Psoas muscle (tissue), 8 donors: Measurements from ENCODE around the gene HCRTR1. TPM values are rescaled to one million over a fixed set of nuclear protein-coding genes. Genes with fewer than 3 reads are reported as not detected.

Experiments used
- ATAC-seq, 4 donors: fragments of 200-7000 bp; cut with Tn5 transposase; one replicate each; pipeline ENCODE4 v1.9.1; 2020; ENCODE audit warnings: moderate library complexity in 3 of 4, mild to moderate bottlenecking in 2 of 4
- DNase-seq, 2 donors: peaks; one replicate each; pipeline ENCODE4 v3.0.0-alpha.2; 2020
- H3K27ac ChIP-seq: fragments of 200-600 bp; one replicate; pipeline ENCODE4 v1.8.0; 2022
- H3K27me3 ChIP-seq, 3 donors: fragments of 200-600 bp in 1 of 3; one replicate each; pipeline versions ENCODE4 v1.6.1 to v1.8.0; 2013 to 2022; ENCODE audit warnings: low read length in 2 of 3, mild to moderate bottlenecking in 2 of 3, moderate library complexity in 1 of 3; ENCODE audit not compliant: insufficient read depth in 3 of 3
- H3K36me3 ChIP-seq, 2 donors: fragments of 200-600 bp in 1 of 2; one replicate each; pipeline versions ENCODE4 v1.6.1 to v1.8.0; 2013 to 2022; ENCODE audit warnings: low read depth in 1 of 2, mild to moderate bottlenecking in 1 of 2, moderate library complexity in 1 of 2; ENCODE audit not compliant: insufficient read depth in 1 of 2
- H3K4me1 ChIP-seq: fragments of 200-600 bp; one replicate; pipeline ENCODE4 v1.8.0; 2022
- H3K4me3 ChIP-seq: fragments of 200-600 bp; one replicate; pipeline ENCODE4 v1.8.0; 2022; ENCODE audit warnings: mild to moderate bottlenecking
- H3K9me3 ChIP-seq: fragments of 200-600 bp; one replicate; pipeline ENCODE4 v1.8.0; 2022
- WGBS, 3 donors: extraction: QIAGEN DNeasy Blood & Tissue Kit; methylation state at CpG; one replicate each; pipeline versions ENCODE4 v1.1.6 to v1.1.7; 2013; 5-methylcytosine and 5-hydroxymethylcytosine counted together
- intact Hi-C, 2 donors: fragments of 100-400 bp; cut with DNase I; formaldehyde crosslinking; loops; one replicate each; pipeline versions ENCODE4 v1.11.0 to v1.14.2; 2022
- polyA plus RNA-seq, 3 donors: library from polyadenylated mRNA; stranded (reverse); fragments of 200-250 nt; gene quantifications; one replicate each; pipeline ENCODE4 v1.2.3, GENCODE V29; 2013
- total RNA-seq, 4 donors: library from RNA; stranded (reverse); fragmentation: NEBNext Ultra II Directional in 2 of 4; extraction: Animal tissue kit (Norgen Biotek cat#: 25700) in 2 of 4; gene quantifications; one replicate each; pipeline versions ENCODE4 v1.2.1 to v1.2.4, GENCODE V29; 2021 to 2023
- TF ChIP-seq, protein P1 (sequence below): fragments of 200-600 bp; IDR thresholded peaks from one replicate; pipeline ENCODE4 v1.8.0; 2022; ENCODE audit warnings: antibody characterized with exemption
- donor health status: healthy with polysubstance abuse.
- donor health status: DM: no; HTN: no; CAD: no; lungs with moderate emphysema.
- donor health status: Bipolar disorder and iron deficiency.
- donor health status: healthy.
- donor health status: DM: yes; HTN: yes; CAD: no.
- donor health status: DM: no; HTN: no; CAD: no.
- donor health status: DM: no; HTN: no; CAD: no.
- donor health status: DM: yes; HTN: yes; CAD: no.

Gene HCRTR1
- total and polyA plus RNA-seq, 7 donors: 0.12 to 1.2 (median 0.34) TPM; not detected in 1

GRCh38 chr1:31621847-31622730 lies 4.6 kb downstream of the HCRTR1 start:
- Histone ChIP-seq H3K9me3 (no peaks in the 10 kb centered on the region), H3K27ac (no peak overlapping the region), H3K4me1 (peaks cover 13% of the 10 kb centered on the region), H3K4me3 (no peak overlapping the region), H3K36me3 (no peaks in the 10 kb centered on the region), H3K27me3 (peaks cover 0 to 16% (median 5%) of the 10 kb centered on the region in 3 donors)
- intact Hi-C loops: no loop called here
- peak in 2 of 4 donors; percentile 22 for ATAC-seq
- 56 to 75% (median 66%) methylated on average over 15 of the region's 15 CpGs for WGBS, 3 donors
- DNase-seq: no peak
- TF ChIP-seq, protein P1, sequence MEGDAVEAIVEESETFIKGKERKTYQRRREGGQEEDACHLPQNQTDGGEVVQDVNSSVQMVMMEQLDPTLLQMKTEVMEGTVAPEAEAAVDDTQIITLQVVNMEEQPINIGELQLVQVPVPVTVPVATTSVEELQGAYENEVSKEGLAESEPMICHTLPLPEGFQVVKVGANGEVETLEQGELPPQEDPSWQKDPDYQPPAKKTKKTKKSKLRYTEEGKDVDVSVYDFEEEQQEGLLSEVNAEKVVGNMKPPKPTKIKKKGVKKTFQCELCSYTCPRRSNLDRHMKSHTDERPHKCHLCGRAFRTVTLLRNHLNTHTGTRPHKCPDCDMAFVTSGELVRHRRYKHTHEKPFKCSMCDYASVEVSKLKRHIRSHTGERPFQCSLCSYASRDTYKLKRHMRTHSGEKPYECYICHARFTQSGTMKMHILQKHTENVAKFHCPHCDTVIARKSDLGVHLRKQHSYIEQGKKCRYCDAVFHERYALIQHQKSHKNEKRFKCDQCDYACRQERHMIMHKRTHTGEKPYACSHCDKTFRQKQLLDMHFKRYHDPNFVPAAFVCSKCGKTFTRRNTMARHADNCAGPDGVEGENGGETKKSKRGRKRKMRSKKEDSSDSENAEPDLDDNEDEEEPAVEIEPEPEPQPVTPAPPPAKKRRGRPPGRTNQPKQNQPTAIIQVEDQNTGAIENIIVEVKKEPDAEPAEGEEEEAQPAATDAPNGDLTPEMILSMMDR: no peak

DNA sequence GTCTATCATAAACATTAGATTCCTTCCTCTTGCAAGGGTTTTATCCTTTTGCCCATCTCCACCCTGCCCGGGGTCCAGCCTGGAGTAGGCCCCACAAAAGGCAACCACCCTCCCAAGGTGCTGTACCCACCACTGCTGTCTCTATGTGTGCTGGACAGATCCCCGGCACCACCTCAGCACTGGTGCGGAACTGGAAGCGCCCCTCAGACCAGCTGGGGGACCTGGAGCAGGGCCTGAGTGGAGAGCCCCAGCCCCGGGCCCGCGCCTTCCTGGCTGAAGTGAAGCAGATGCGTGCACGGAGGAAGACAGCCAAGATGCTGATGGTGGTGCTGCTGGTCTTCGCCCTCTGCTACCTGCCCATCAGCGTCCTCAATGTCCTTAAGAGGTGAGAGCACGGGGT lies 5.9 kb downstream of the HCRTR1 start:
- Histone ChIP-seq H3K4me1 (peaks cover 26% of the 10 kb centered on the region), H3K36me3 (peaks cover 0 to 6% of the 10 kb centered on the region in 2 donors), H3K27me3 (peaks cover 0 to 3% (median under 1%) of the 10 kb centered on the region in 3 donors), H3K9me3 (no peaks in the 10 kb centered on the region), H3K27ac (no peak overlapping the region), H3K4me3 (no peak overlapping the region)
- intact Hi-C loops: no loop called here
- ATAC-seq (no peak), DNase-seq (no peak)
- WGBS, 3 donors: 93 to 96% (median 95%) methylated on average over 12 of the region's 12 CpGs
- TF ChIP-seq, protein P1: no peak

GRCh38 chr1:31624309-31624708 lies 6.8 kb downstream of the HCRTR1 start:
- H3K36me3 ChIP-seq: peaks cover 0 to 16% of the 10 kb centered on the region in 2 donors
- ATAC-seq (no peak), DNase-seq (no peak)
- no peaks in the 10 kb centered on the region for H3K27me3 ChIP-seq
- H3K9me3 ChIP-seq: no peaks in the 10 kb centered on the region
- peaks cover 35% of the 10 kb centered on the region for H3K4me1 ChIP-seq
- no peak overlapping the region for H3K27ac ChIP-seq
- TF ChIP-seq, protein P1: no peak
- WGBS, 3 donors: 62 to 75% (median 63%) methylated on average over 5 of the region's 5 CpGs
- intact Hi-C loops: no loop called here
- no peak overlapping the region for H3K4me3 ChIP-seq

- H3K9me3 ChIP-seq: no peaks in the 10 kb centered on the region
- DNase-seq (no peak), ATAC-seq (no peak)
- H3K4me3 ChIP-seq: no peak overlapping the region
- peaks cover 2 to 22% of the 10 kb centered on the region in 2 donors for H3K36me3 ChIP-seq
- TF ChIP-seq, protein P1: no peak
- WGBS, 3 donors: 91 to 96% (median 94%) methylated on average over 15 to 16 of the region's 16 CpGs
- intact Hi-C loops: no loop called here
- H3K27ac ChIP-seq: no peak overlapping the region
- no peaks in the 10 kb centered on the region for H3K27me3 ChIP-seq
- peaks cover 35% of the 10 kb centered on the region for H3K4me1 ChIP-seq
Measured at GRCh38 chr1:31624731-31625514, 7.4 kb downstream of the HCRTR1 start.
